Colonic mucosa (tissue), 4 donors: ENCODE data around the gene MAGI3. TPM values are rescaled to one million over a fixed set of nuclear protein-coding genes. Genes with fewer than 3 reads are reported as not detected.

Experiments
- DNase-seq: peaks from one replicate; pipeline ENCODE4 v3.0.0-alpha.2; 2020
- H3K27ac ChIP-seq: fragments of 200-600 bp; one replicate; pipeline ENCODE4 v1.8.0; 2021
- H3K27me3 ChIP-seq: fragments of 200-600 bp; one replicate; pipeline ENCODE4 v1.8.0; 2021
- H3K36me3 ChIP-seq: fragments of 200-600 bp; one replicate; pipeline ENCODE4 v1.8.0; 2021
- H3K4me1 ChIP-seq: fragments of 200-600 bp; one replicate; pipeline ENCODE4 v1.8.0; 2021; ENCODE audit warnings: mild to moderate bottlenecking
- H3K4me3 ChIP-seq: fragments of 200-600 bp; one replicate; pipeline ENCODE4 v1.8.0; 2021
- H3K9ac ChIP-seq, 2 donors: one replicate each; pipeline ENCODE4 v1.7.0; 2013; ENCODE audit warnings: control low read depth in 2 of 2, low read depth in 2 of 2, low read length in 2 of 2
- H3K9me3 ChIP-seq: fragments of 200-600 bp; one replicate; pipeline ENCODE4 v1.8.0; 2021
- intact Hi-C: fragments of 100-400 bp; cut with DNase I; formaldehyde crosslinking; loops from one replicate; pipeline ENCODE4 v1.14.1; 2022
- total RNA-seq, 2 donors: library from RNA; stranded (reverse); fragmentation: NEBNext Ultra II Directional in 1 of 2; extraction: Animal tissue kit (Norgen Biotek cat#: 25700) in 1 of 2; gene quantifications; one replicate each; pipeline ENCODE4 v1.2.1, GENCODE V29; 2021
- TF ChIP-seq, protein P1 (sequence below): fragments of 200-600 bp; IDR thresholded peaks from one replicate; pipeline ENCODE4 v1.8.0; 2022; ENCODE audit warnings: antibody characterized with exemption, mild to moderate bottlenecking
- donor health status: healthy.
- donor health status: DM: no; HTN: no; CAD: no.
- donor health status: DM: no; HTN: no; CAD: no.

MAGI3 gene
- total RNA-seq, 2 donors from 2014 or later: 38.2 to 46.5 TPM

DNA sequence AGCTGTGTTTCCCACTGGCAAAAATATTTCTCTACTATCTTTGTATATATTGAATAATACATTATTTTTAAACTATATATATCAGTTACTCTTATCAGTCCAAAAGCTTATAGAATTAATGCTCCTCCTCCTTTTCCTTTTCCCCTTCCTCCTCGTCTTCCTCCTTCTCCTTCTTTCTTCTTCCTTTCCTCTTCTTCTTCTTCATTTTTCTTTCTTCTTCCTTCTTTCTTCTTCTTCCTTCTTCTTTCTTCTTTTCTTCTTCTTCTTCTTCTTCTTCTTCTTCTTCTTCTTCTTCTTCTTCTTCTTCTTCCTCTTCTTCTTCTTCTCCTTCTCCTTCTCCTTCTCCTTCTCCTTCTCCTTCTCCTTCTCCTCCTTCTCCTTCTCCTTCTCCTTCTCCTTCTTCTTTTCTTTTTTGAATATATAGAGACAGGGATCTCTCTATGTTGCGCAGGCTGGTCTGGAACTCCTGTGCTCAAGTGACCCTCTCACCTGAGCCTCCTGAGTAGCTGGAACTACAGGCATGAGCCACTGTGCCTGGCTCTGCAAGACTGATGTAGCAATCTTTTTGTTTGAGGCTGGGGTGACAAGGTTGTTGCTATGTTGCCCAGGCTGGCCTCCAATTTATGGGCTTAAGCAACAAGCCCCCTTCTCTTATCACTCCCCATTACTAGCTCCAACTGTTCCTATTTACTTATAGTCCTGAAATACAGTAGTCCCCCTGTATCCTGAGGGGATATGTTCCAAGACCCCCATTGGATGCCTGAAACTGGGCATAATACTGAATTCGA is 47.4 kb downstream of the MAGI3 start:
- TF ChIP-seq, protein P1, sequence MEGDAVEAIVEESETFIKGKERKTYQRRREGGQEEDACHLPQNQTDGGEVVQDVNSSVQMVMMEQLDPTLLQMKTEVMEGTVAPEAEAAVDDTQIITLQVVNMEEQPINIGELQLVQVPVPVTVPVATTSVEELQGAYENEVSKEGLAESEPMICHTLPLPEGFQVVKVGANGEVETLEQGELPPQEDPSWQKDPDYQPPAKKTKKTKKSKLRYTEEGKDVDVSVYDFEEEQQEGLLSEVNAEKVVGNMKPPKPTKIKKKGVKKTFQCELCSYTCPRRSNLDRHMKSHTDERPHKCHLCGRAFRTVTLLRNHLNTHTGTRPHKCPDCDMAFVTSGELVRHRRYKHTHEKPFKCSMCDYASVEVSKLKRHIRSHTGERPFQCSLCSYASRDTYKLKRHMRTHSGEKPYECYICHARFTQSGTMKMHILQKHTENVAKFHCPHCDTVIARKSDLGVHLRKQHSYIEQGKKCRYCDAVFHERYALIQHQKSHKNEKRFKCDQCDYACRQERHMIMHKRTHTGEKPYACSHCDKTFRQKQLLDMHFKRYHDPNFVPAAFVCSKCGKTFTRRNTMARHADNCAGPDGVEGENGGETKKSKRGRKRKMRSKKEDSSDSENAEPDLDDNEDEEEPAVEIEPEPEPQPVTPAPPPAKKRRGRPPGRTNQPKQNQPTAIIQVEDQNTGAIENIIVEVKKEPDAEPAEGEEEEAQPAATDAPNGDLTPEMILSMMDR: no peak
- Histone ChIP-seq H3K36me3 (no peaks in the 10 kb centered on the region), H3K4me1 (no peaks in the 10 kb centered on the region), H3K27me3 (no peaks in the 10 kb centered on the region), H3K27ac (no peak overlapping the region), H3K4me3 (no peak overlapping the region), H3K9ac (no peak overlapping the region), H3K9me3 (no peaks in the 10 kb centered on the region)
- intact Hi-C loops: no loop called here
- DNase-seq: no peak

DNA sequence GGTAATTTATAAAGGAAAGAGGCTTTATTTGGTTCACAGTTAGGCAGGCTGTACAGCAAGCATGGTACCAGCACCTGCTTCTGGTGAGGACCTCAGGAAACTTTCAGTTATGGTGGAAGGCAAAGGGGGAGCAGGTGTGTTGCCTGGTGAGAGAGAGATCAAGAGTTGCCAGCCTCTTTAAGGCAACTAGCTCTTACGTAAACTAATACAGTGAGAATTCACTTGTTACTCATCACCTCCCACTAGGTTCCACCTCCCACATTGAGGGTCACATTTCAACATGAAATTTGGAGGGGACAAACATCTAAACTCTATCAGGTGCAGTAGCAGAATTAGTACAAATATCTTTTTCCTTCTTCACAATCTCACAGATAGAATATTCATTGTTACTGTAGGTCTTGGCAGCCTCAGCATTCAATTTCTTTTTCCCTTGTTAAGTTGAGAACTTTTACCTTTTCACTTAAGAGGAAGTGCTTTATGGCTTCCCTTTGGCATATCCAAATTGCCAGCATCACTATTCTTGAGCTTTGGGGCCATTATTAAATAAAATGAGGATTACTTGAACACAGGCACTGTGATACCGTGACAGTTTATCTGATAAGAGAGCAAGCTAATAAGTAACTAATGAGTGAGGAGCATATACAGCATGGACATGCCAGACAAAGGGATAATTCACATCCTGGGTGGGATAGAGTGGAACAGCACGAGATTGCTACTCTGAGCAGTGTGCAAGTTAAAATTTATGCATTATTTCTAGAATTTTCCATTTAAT is 48.4 kb downstream of the MAGI3 start:
- TF ChIP-seq, protein P1: no peak
- H3K36me3 ChIP-seq: no peaks in the 10 kb centered on the region
- peak overlapping the region; percentile 59 for H3K27ac ChIP-seq
- no peaks in the 10 kb centered on the region for H3K9me3 ChIP-seq
- DNase-seq: no peak
- no peak overlapping the region for H3K4me3 ChIP-seq
- H3K9ac ChIP-seq: no peak overlapping the region
- intact Hi-C loops: no loop called here
- H3K27me3 ChIP-seq: no peaks in the 10 kb centered on the region
- H3K4me1 ChIP-seq: no peaks in the 10 kb centered on the region

DNA sequence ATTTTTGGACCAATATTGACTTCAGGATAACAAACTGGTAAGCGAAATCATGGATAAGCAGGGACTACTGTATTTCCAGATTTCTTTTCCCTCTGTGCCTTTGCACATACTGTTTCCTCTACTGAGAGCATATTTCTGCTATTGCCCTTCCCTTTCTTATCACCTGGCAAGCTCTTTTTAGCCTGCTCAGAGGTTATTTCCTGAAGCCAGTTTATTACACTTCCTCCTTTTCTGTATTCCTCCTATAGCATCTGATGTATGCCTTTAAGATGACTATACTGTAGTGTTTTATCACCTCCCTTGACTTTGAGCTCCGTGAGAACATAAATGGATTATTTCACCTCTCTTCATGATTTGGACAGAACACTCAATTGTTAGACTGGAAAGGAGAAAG is 49.0 kb downstream of the MAGI3 start:
- Histone ChIP-seq H3K9ac (no peak overlapping the region), H3K36me3 (no peaks in the 10 kb centered on the region), H3K9me3 (no peaks in the 10 kb centered on the region), H3K4me3 (no peak overlapping the region), H3K4me1 (no peaks in the 10 kb centered on the region), H3K27ac (peak overlapping the region; percentile 59), H3K27me3 (no peaks in the 10 kb centered on the region)
- TF ChIP-seq, protein P1: no peak
- DNase-seq: no peak
- intact Hi-C loops: no loop called here

DNA sequence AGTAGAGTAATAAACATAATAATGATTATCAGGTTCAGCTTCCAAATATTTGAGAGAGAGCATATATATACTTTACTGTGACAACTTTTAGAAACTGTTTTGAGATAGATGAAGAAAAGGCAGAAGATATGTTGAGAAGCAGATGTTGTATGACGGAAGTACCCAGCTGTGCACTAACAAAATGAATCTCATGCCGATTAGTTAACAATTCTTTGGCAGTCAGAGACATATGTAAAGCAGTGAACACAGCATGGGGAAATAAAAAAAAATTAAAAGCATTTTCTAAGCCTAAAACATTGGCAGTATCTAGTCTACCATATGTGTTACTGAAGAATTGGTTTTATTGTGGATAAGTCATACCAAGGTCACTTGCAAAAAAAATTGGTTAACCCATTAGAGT is 51.8 kb downstream of the MAGI3 start:
- no peaks in the 10 kb centered on the region for H3K4me1 ChIP-seq
- no peak overlapping the region for H3K27ac ChIP-seq
- no peak overlapping the region for H3K9ac ChIP-seq
- intact Hi-C loops: no loop called here
- TF ChIP-seq, protein P1: no peak
- no peak for DNase-seq
- H3K9me3 ChIP-seq: no peaks in the 10 kb centered on the region
- no peak overlapping the region for H3K4me3 ChIP-seq
- no peaks in the 10 kb centered on the region for H3K27me3 ChIP-seq
- H3K36me3 ChIP-seq: no peaks in the 10 kb centered on the region

DNA sequence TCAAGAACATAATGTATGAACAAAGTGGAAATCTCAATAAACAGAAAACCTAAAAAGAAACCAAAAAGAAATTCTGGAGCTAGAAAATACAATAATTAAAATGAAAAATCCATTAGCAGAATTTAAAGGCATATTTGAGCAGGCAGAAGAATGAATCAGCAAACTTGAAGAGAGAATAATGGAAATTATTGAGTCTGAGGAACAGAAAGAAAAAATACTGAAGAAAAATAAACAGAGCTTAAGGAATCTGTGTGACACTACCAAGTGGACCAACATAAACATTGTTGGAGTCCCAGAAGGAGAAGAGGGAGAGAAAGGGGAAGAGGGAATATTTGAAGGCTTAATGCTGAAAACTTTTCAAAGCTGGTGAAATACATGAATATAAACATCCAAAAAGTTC is 54.5 kb downstream of the MAGI3 start:
- Histone ChIP-seq H3K27me3 (no peaks in the 10 kb centered on the region), H3K36me3 (no peaks in the 10 kb centered on the region), H3K4me3 (no peak overlapping the region), H3K27ac (no peak overlapping the region), H3K4me1 (no peaks in the 10 kb centered on the region), H3K9me3 (no peaks in the 10 kb centered on the region), H3K9ac (no peak overlapping the region)
- intact Hi-C loops: no loop called here
- no peak for DNase-seq
- TF ChIP-seq, protein P1: no peak
